Mesothelial cell of epicardium (in vitro differentiated cells): Measurements from ENCODE around the gene RC3H1. TPM values are rescaled to one million over a fixed set of nuclear protein-coding genes. Genes with fewer than 3 reads are reported as not detected.
"Not testable (repeated sequence)": the region's sequence is repeated elsewhere in the genome, so short reads cannot be mapped to it uniquely, and the experiment has no call there.

Experiments
- DNase-seq, 2 experiments: peaks; one replicate each; pipeline ENCODE4 v3.0.0; 2021; ENCODE audit warnings: low spot score in 2 of 2; ENCODE audit not compliant: unreplicated experiment in 2 of 2
- H3K27ac Mint-ChIP-seq: 2 replicates; pipeline ENCODE4 v1.8.0; 2021; ENCODE audit warnings: mixed read lengths
- H3K27me3 Mint-ChIP-seq: 2 replicates; pipeline ENCODE4 v1.8.0; 2021; ENCODE audit warnings: low read depth, mixed read lengths
- H3K36me3 Mint-ChIP-seq: 2 replicates; pipeline ENCODE4 v1.8.0; 2021; ENCODE audit warnings: mixed read lengths
- H3K4me1 Mint-ChIP-seq: 2 replicates; pipeline ENCODE4 v1.8.0; 2021; ENCODE audit warnings: mixed read lengths
- H3K4me3 Mint-ChIP-seq: 2 replicates; pipeline ENCODE4 v1.8.0; 2021; ENCODE audit warnings: mild to moderate bottlenecking, moderate library complexity, mixed read lengths
- H3K9me3 Mint-ChIP-seq: 2 replicates; pipeline ENCODE4 v1.8.0; 2021; ENCODE audit warnings: mixed read lengths
- total RNA-seq: library from RNA; stranded (reverse); gene quantifications from 3 replicates; pipeline ENCODE4 v1.2.1, GENCODE V29; 2021
- TF ChIP-seq, protein P1 (sequence below): fragments of 200-600 bp; sonication (generic); IDR thresholded peaks from one replicate; pipeline ENCODE4 v1.5.0; 2021; ENCODE audit warnings: antibody characterized with exemption; ENCODE audit not compliant: unreplicated experiment

Gene RC3H1
- total RNA-seq, 1 donor from 2014 or later = 52.0 TPM

DNA sequence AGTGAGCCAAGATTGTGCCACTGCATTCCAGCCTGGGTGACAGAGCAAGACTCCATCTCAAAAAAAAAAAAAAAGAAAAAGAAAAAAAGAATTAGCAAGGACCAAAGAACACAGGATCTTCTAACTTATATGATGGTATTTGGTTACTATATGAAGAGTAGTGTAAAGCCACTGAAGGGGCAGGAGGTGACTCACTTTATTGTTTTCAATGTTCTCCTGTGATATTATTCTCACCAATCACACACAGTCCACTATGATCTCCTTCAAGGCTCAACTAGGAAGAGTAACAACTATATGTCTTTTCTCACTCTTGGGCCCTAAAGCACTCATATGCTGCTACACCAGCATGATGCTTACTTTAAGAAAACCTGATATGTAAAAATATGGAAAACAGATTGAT lies 26.7 kb downstream of the RC3H1 start:
- H3K36me3 Mint-ChIP-seq = peaks cover 17% of the 10 kb centered on the region
- no peak overlapping the region for H3K27ac Mint-ChIP-seq
- DNase-seq = no peak
- H3K9me3 Mint-ChIP-seq = no peaks in the 10 kb centered on the region
- peaks cover 23% of the 10 kb centered on the region for H3K4me1 Mint-ChIP-seq
- H3K27me3 Mint-ChIP-seq = no peaks in the 10 kb centered on the region
- no peak overlapping the region for H3K4me3 Mint-ChIP-seq
- TF ChIP-seq, protein P1, sequence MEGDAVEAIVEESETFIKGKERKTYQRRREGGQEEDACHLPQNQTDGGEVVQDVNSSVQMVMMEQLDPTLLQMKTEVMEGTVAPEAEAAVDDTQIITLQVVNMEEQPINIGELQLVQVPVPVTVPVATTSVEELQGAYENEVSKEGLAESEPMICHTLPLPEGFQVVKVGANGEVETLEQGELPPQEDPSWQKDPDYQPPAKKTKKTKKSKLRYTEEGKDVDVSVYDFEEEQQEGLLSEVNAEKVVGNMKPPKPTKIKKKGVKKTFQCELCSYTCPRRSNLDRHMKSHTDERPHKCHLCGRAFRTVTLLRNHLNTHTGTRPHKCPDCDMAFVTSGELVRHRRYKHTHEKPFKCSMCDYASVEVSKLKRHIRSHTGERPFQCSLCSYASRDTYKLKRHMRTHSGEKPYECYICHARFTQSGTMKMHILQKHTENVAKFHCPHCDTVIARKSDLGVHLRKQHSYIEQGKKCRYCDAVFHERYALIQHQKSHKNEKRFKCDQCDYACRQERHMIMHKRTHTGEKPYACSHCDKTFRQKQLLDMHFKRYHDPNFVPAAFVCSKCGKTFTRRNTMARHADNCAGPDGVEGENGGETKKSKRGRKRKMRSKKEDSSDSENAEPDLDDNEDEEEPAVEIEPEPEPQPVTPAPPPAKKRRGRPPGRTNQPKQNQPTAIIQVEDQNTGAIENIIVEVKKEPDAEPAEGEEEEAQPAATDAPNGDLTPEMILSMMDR = no peak

DNA sequence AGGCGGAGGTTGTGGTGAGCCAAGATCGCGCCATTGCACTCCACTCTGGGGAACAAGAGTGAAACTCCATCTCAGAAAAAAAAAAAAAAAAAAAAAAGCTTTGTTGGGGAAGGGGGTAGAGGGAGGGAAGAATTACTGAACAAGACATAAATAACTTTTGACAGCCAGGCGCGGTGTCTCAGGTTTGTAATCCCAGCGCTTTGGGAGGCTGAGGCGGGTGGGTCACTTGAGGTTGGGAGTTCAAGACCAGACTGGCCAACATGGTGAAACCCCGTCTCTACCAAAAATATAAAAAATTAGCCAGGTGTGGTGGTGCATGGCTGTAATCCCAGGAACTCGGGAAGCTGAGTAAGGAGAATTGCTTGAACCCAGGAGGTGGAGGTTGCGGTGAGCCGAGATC lies 28.2 kb downstream of the RC3H1 start:
- H3K27me3 Mint-ChIP-seq, H3K27ac Mint-ChIP-seq, DNase-seq, H3K4me3 Mint-ChIP-seq, H3K9me3 Mint-ChIP-seq: not testable (repeated sequence)
- peaks cover 17% of the 10 kb centered on the region for H3K4me1 Mint-ChIP-seq
- H3K36me3 Mint-ChIP-seq = peaks cover 19% of the 10 kb centered on the region

DNA sequence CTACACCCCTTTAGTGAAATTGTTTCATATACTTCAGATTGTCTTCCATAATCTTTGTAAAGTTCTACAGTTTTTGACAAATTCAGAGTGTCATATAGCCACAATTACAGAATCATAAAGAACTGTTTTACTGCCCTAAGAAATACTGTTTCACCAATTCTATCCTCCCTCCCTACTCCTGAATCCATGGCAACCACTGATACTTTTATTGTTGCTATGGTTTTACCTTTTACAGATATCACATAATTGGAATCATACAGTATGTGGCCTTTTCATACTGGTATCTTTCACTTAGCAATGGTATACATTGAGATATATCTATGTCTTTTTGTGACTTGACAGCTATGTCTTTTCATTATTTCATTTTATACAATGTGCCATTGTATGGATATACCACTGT lies 34.1 kb downstream of the RC3H1 start:
- DNase-seq = no peak
- H3K4me3 Mint-ChIP-seq = no peak overlapping the region
- H3K27ac Mint-ChIP-seq = no peak overlapping the region
- H3K9me3 Mint-ChIP-seq = peaks cover 4% of the 10 kb centered on the region
- no peaks in the 10 kb centered on the region for H3K27me3 Mint-ChIP-seq
- peaks cover 2% of the 10 kb centered on the region for H3K4me1 Mint-ChIP-seq
- TF ChIP-seq, protein P1 = no peak
- peaks cover 44% of the 10 kb centered on the region for H3K36me3 Mint-ChIP-seq

DNA sequence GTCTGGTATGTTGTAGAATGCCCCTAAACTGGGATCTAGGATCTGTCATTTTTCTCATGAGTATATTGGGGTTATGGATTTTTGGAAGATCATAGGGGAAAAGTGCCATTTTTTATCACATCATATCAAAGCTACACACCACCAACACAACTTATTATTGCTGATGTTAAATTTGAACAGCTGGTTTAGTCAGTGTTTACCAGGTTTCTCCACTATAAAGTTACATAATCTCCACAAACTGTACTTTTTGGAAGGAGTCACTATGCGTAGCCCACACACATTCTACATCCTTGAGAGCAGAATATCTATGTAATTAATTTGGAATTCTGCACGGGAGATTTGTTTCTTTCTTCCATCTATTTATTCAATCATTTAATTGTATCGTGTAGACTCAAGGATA lies 35.2 kb downstream of the RC3H1 start:
- Mint-ChIP-seq H3K27ac (no peak overlapping the region), H3K4me1 (peaks cover 2% of the 10 kb centered on the region), H3K4me3 (no peak overlapping the region), H3K9me3 (peaks cover 4% of the 10 kb centered on the region), H3K36me3 (peaks cover 43% of the 10 kb centered on the region), H3K27me3 (no peaks in the 10 kb centered on the region)
- TF ChIP-seq, protein P1 = no peak
- DNase-seq = no peak

DNA sequence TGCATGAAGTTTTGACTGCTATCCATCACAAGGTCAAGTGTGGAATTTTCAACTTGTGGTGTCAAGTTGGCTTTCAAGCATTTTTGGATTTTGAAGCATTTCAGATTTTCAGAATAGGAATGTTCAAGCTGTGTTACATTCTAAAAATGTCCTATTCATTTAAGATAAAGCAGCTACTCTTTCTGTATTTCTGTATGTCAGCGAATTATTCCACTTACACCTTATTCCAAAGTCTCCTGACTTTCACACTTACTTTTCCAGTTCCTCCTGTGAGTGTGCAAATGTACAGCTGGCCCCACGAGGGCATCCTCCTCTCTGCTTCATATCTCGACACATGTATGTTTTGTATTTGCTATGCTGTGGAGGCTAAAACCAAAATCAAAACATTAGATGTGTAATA lies 51.9 kb downstream of the RC3H1 start:
- no peaks in the 10 kb centered on the region for H3K9me3 Mint-ChIP-seq
- no peaks in the 10 kb centered on the region for H3K27me3 Mint-ChIP-seq
- DNase-seq = no peak
- H3K4me1 Mint-ChIP-seq = no peaks in the 10 kb centered on the region
- no peak overlapping the region for H3K27ac Mint-ChIP-seq
- H3K36me3 Mint-ChIP-seq = peaks cover 29% of the 10 kb centered on the region
- TF ChIP-seq, protein P1 = no peak
- H3K4me3 Mint-ChIP-seq = no peak overlapping the region

DNA sequence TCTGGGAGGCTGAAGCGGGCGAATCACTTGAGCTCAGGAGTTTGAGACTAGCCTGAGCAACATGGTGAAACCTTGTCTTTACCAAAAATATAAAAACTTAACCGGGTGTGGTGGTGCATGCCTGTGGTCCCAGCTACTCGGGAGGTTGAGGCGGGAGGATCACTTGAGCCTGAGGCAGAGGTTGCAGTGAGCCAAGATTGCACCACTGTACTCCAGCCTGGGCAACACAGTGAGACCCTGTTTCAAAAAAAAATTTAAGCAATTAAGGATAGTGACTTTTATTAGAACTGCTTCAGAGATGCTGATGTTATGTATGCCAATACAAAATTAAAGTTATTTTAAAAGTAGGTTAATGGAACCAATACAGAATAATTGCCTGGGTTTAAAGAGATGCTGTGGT lies 56.3 kb downstream of the RC3H1 start:
- H3K27me3 Mint-ChIP-seq, H3K9me3 Mint-ChIP-seq, H3K27ac Mint-ChIP-seq, H3K4me1 Mint-ChIP-seq, H3K4me3 Mint-ChIP-seq, DNase-seq: not testable (repeated sequence)
- peaks cover 37% of the 10 kb centered on the region for H3K36me3 Mint-ChIP-seq

DNA sequence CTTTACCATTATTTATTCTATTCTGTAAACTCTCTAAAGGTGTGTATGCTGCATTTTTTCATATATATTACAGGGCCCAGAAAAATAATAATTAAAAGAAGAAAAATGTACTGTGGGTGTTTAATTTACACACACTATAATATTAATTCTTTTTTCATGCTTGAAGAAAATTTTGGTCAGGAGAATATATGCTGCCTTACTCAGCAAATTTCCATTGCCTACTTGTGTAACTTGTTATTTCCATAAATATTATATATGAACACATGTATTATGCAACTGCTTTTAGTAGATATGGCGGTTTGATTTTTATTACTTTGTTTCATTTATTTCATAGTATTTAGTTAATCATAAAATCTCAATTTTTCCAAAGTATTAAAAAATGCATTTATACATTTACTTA lies 58.7 kb downstream of the RC3H1 start:
- no peaks in the 10 kb centered on the region for H3K27me3 Mint-ChIP-seq
- TF ChIP-seq, protein P1 = no peak
- H3K27ac Mint-ChIP-seq = peak overlapping the region; percentile 0
- no peaks in the 10 kb centered on the region for H3K9me3 Mint-ChIP-seq
- H3K36me3 Mint-ChIP-seq = peaks cover 40% of the 10 kb centered on the region
- no peak for DNase-seq
- no peaks in the 10 kb centered on the region for H3K4me1 Mint-ChIP-seq
- no peak overlapping the region for H3K4me3 Mint-ChIP-seq
